Mammary epithelial cell (primary cell): Measurements from ENCODE around the gene INO80C.

Source experiments
- EZH2 ChIP-seq: IDR thresholded peaks from 2 replicates; pipeline ENCODE4 v1.6.1; 2012; ENCODE audit warnings: low read length, inconsistent platforms, borderline replicate concordance
- TF ChIP-seq, protein P1 (sequence below), 2 donors: IDR thresholded peaks in 1 of 2; conservative IDR thresholded peaks in 1 of 2; 2 replicates each; pipeline ENCODE4 v1.5.1; 2011 to 2012; ENCODE audit warnings: inconsistent platforms in 2 of 2, low read length in 2 of 2, mild to moderate bottlenecking in 2 of 2, control low read depth in 1 of 2, low read depth in 1 of 2; ENCODE audit not compliant: insufficient read depth in 1 of 2; ENCODE audit errors: extremely low read depth in 1 of 2

GRCh38 chr18:35521133-35521532 lies 23.4 kb upstream of the INO80C start:
- TF ChIP-seq EZH2 = no peak
- TF ChIP-seq, protein P1, sequence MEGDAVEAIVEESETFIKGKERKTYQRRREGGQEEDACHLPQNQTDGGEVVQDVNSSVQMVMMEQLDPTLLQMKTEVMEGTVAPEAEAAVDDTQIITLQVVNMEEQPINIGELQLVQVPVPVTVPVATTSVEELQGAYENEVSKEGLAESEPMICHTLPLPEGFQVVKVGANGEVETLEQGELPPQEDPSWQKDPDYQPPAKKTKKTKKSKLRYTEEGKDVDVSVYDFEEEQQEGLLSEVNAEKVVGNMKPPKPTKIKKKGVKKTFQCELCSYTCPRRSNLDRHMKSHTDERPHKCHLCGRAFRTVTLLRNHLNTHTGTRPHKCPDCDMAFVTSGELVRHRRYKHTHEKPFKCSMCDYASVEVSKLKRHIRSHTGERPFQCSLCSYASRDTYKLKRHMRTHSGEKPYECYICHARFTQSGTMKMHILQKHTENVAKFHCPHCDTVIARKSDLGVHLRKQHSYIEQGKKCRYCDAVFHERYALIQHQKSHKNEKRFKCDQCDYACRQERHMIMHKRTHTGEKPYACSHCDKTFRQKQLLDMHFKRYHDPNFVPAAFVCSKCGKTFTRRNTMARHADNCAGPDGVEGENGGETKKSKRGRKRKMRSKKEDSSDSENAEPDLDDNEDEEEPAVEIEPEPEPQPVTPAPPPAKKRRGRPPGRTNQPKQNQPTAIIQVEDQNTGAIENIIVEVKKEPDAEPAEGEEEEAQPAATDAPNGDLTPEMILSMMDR (conservative IDR thresholded peaks at IDR 0.05 in 1 of 2, IDR thresholded peaks at IDR 0.05 in 1 of 2; ENCODE audit: extremely low read depth in 1 of 2, insufficient read depth in 1 of 2, low read depth in 1 of 2, low read length in 2 of 2) = no peak
